BLaER1 (cell line): Measurements from ENCODE around the gene NGRN.
"Not testable (repeated sequence)": the region's sequence is repeated elsewhere in the genome, so short reads cannot be mapped to it uniquely, and the experiment has no call there.

Source experiments
- H3K27ac ChIP-seq: shearing (Covaris generic); formaldehyde crosslinking; 2 replicates; pipeline ENCODE4 v1.8.1; 2022
- H3K27me3 ChIP-seq: shearing (Covaris generic); formaldehyde crosslinking; 2 replicates; pipeline ENCODE4 v1.8.1; 2022
- H3K36me3 ChIP-seq: shearing (Covaris generic); formaldehyde crosslinking; 2 replicates; pipeline ENCODE4 v1.8.1; 2022
- H3K4me1 ChIP-seq: shearing (Covaris generic); formaldehyde crosslinking; 2 replicates; pipeline ENCODE4 v1.8.1; 2022
- H3K4me2 ChIP-seq: shearing (Covaris generic); formaldehyde crosslinking; 2 replicates; pipeline ENCODE4 v1.8.1; 2022
- H3K4me3 ChIP-seq: shearing (Covaris generic); formaldehyde crosslinking; 2 replicates; pipeline ENCODE4 v1.8.1; 2022
- H3K9ac ChIP-seq: shearing (Covaris generic); formaldehyde crosslinking; 2 replicates; pipeline ENCODE4 v1.8.1; 2022
- H3K9me3 ChIP-seq: shearing (Covaris generic); formaldehyde crosslinking; 2 replicates; pipeline ENCODE4 v1.8.1; 2022
- H4K20me1 ChIP-seq: shearing (Covaris generic); formaldehyde crosslinking; 2 replicates; pipeline ENCODE4 v1.8.1; 2022
- Cebpa-rat ChIP-seq: shearing (Covaris generic); IDR thresholded peaks from 2 replicates; pipeline ENCODE4 v1.8.1; 2022

NGRN gene

GRCh38 chr15:90261811-90262210 is 3.7 kb upstream of the NGRN start:
- no peak for TF ChIP-seq Cebpa-rat
- Histone ChIP-seq H3K9ac (no peak overlapping the region), H4K20me1 (peaks cover 4% of the 10 kb centered on the region), H3K4me3 (no peak overlapping the region), H3K4me1 (peaks cover 50% of the 10 kb centered on the region), H3K27ac (no peak overlapping the region), H3K27me3 (no peaks in the 10 kb centered on the region), H3K36me3 (no peaks in the 10 kb centered on the region), H3K9me3 (no peaks in the 10 kb centered on the region), H3K4me2 (peak overlapping the region; percentile 56; the same call in 1 of the 2 replicates)

- H3K27me3 ChIP-seq = no peaks in the 10 kb centered on the region
- no peak overlapping the region for H3K27ac ChIP-seq
- H4K20me1 ChIP-seq = peaks cover 10% of the 10 kb centered on the region
- no peak for TF ChIP-seq Cebpa-rat
- no peaks in the 10 kb centered on the region for H3K36me3 ChIP-seq
- no peak overlapping the region for H3K4me3 ChIP-seq
- no peaks in the 10 kb centered on the region for H3K9me3 ChIP-seq
- H3K9ac ChIP-seq = no peak overlapping the region
- peaks cover 56% of the 10 kb centered on the region for H3K4me1 ChIP-seq
- H3K4me2 ChIP-seq = no peak overlapping the region
Measured at GRCh38 chr15:90262426-90262825, 3.0 kb upstream of the NGRN start.

GRCh38 chr15:90264671-90265070 is 801 bp upstream of the NGRN start:
- H3K9me3 ChIP-seq = no peaks in the 10 kb centered on the region
- peak overlapping the region; percentile 96 for H3K4me2 ChIP-seq
- H3K9ac ChIP-seq = peak overlapping the region; percentile 86
- no peaks in the 10 kb centered on the region for H3K27me3 ChIP-seq
- peaks cover 78% of the 10 kb centered on the region for H3K4me1 ChIP-seq
- H4K20me1 ChIP-seq = peaks cover 32% of the 10 kb centered on the region
- peak overlapping the region; percentile 93 for H3K27ac ChIP-seq
- H3K36me3 ChIP-seq = peaks cover 9% of the 10 kb centered on the region
- peak overlapping the region; percentile 77 for H3K4me3 ChIP-seq
- no peak for TF ChIP-seq Cebpa-rat

- no peak for TF ChIP-seq Cebpa-rat
- peak overlapping the region; percentile 96 for H3K4me2 ChIP-seq
- no peaks in the 10 kb centered on the region for H3K9me3 ChIP-seq
- H3K4me1 ChIP-seq = peaks cover 70% of the 10 kb centered on the region
- peak overlapping the region; percentile 86 for H3K9ac ChIP-seq
- peak overlapping the region; percentile 93 for H3K27ac ChIP-seq
- peak overlapping the region; percentile 77 for H3K4me3 ChIP-seq
- peaks cover 46% of the 10 kb centered on the region for H4K20me1 ChIP-seq
- peaks cover 23% of the 10 kb centered on the region for H3K36me3 ChIP-seq
- H3K27me3 ChIP-seq = no peaks in the 10 kb centered on the region
Measured at GRCh38 chr15:90266061-90266431, 574 bp downstream of the NGRN start.

GRCh38 chr15:90266485-90266884 is 1.0 kb downstream of the NGRN start:
- H3K4me3 ChIP-seq = peak overlapping the region; percentile 77
- no peaks in the 10 kb centered on the region for H3K27me3 ChIP-seq
- H4K20me1 ChIP-seq = peaks cover 50% of the 10 kb centered on the region
- peaks cover 66% of the 10 kb centered on the region for H3K4me1 ChIP-seq
- H3K9me3 ChIP-seq = no peaks in the 10 kb centered on the region
- H3K27ac ChIP-seq = peak overlapping the region; percentile 93
- TF ChIP-seq Cebpa-rat = no peak
- H3K4me2 ChIP-seq = peak overlapping the region; percentile 96
- peak overlapping the region; percentile 86 for H3K9ac ChIP-seq
- H3K36me3 ChIP-seq = peaks cover 28% of the 10 kb centered on the region

GRCh38 chr15:90268415-90268814 is 2.9 kb downstream of the NGRN start:
- Histone ChIP-seq H3K9me3 (no peaks in the 10 kb centered on the region), H3K9ac (no peak overlapping the region), H3K27ac (no peak overlapping the region), H3K4me3 (peak overlapping the region; percentile 77; the same call in 1 of the 2 replicates), H3K27me3 (no peaks in the 10 kb centered on the region), H3K36me3 (peaks cover 47% of the 10 kb centered on the region), H3K4me1 (peaks cover 54% of the 10 kb centered on the region), H3K4me2 (peak overlapping the region; percentile 96), H4K20me1 (peaks cover 70% of the 10 kb centered on the region)
- TF ChIP-seq Cebpa-rat = no peak

GRCh38 chr15:90270502-90271150 is 5.2 kb downstream of the NGRN start:
- H3K27me3 ChIP-seq = no peaks in the 10 kb centered on the region
- H3K27ac ChIP-seq = no peak overlapping the region
- H3K4me1 ChIP-seq = peaks cover 38% of the 10 kb centered on the region
- no peak overlapping the region for H3K4me3 ChIP-seq
- H3K9ac ChIP-seq = 0 out of 2 replicates have a peak overlapping the region, but pooled peaks have one; percentile 30
- peaks cover 85% of the 10 kb centered on the region for H4K20me1 ChIP-seq
- H3K4me2 ChIP-seq = no peak overlapping the region
- no peaks in the 10 kb centered on the region for H3K9me3 ChIP-seq
- peaks cover 69% of the 10 kb centered on the region for H3K36me3 ChIP-seq
- TF ChIP-seq Cebpa-rat = no peak

GRCh38 chr15:90271459-90272166 is 6.1 kb downstream of the NGRN start:
- Histone ChIP-seq H4K20me1 (peaks cover 89% of the 10 kb centered on the region), H3K36me3 (peaks cover 74% of the 10 kb centered on the region), H3K27ac (no peak overlapping the region), H3K9me3 (no peaks in the 10 kb centered on the region), H3K4me1 (peaks cover 36% of the 10 kb centered on the region), H3K9ac (0 out of 2 replicates have a peak overlapping the region, but pooled peaks have one; percentile 30), H3K4me3 (no peak overlapping the region), H3K27me3 (no peaks in the 10 kb centered on the region), H3K4me2 (no peak overlapping the region)
- TF ChIP-seq Cebpa-rat = no peak

- not testable (repeated sequence) for H3K27ac ChIP-seq, H3K27me3 ChIP-seq, H3K9me3 ChIP-seq, H3K4me2 ChIP-seq, H3K9ac ChIP-seq, H3K4me3 ChIP-seq
- peaks cover 27% of the 10 kb centered on the region for H3K36me3 ChIP-seq
- H3K4me1 ChIP-seq = peaks cover 12% of the 10 kb centered on the region; the same call in 1 of the 2 replicates
- peaks cover 21% of the 10 kb centered on the region for H4K20me1 ChIP-seq
Measured at GRCh38 chr15:90278467-90278866, 13.0 kb downstream of the NGRN start.

- not testable (repeated sequence) for H3K4me2 ChIP-seq, H3K36me3 ChIP-seq, H3K27ac ChIP-seq, H3K27me3 ChIP-seq, H3K4me3 ChIP-seq, H3K9ac ChIP-seq, H3K9me3 ChIP-seq, H4K20me1 ChIP-seq
- peaks cover 12% of the 10 kb centered on the region; the same call in 1 of the 2 replicates for H3K4me1 ChIP-seq
Measured at GRCh38 chr15:90280743-90281142, 15.3 kb downstream of the NGRN start.

GRCh38 chr15:90281637-90282036 is 16.2 kb downstream of the NGRN start:
- not testable (repeated sequence) for H3K4me3 ChIP-seq, H3K9ac ChIP-seq, H3K4me2 ChIP-seq, H3K27ac ChIP-seq, H4K20me1 ChIP-seq, H3K36me3 ChIP-seq, H3K9me3 ChIP-seq, H3K27me3 ChIP-seq
- H3K4me1 ChIP-seq = peaks cover 12% of the 10 kb centered on the region
